ENCODE measurements around the gene OPALIN. TPM values are rescaled to one million over a fixed set of nuclear protein-coding genes. Genes with fewer than 3 reads are reported as not detected.

The OPALIN gene
- total and polyA plus RNA-seq, 9 of the 15 experiments (the other 6 are each of a cell fraction or from before 2014, with no cell fraction given): not detected

DNA sequence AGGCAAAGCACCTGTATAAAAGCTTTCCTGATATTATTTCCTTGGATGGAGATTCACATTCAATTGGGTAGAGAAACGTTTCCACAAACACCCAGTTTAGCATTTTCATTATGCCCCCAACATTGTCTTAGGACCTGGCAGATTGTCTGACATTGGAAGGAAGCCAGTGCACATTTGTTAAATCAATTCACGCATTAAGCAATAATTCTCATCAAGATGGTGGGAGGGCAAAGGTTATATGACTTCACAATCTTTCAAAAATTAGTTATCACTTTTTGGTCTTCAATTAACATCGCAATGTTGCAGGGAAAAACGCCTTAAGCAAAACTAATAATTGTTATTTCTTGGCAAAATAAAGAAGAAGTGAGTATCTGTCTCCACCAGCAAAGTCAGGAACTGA, 16.4 kb downstream of the OPALIN start:
- Histone ChIP-seq H3K9ac (ENCODE audit: insufficient read depth in 1 of 2, low read depth in 2 of 2, low read length in 2 of 2) (no peak overlapping the region), H3K36me3 (ENCODE audit: control insufficient read depth, insufficient read depth, low read length) (no peaks in the 10 kb centered on the region), H4K20me1 (replicated peaks; ENCODE audit: control insufficient read depth, insufficient read depth, low read length) (no peaks in the 10 kb centered on the region), H2AFZ (ENCODE audit: low read depth, low read length) (no peak overlapping the region), H3K4me1 (replicated peaks in 1 of 2; ENCODE audit: control insufficient read depth in 2 of 2, insufficient read depth in 2 of 2, low read length in 2 of 2) (no peaks in the 10 kb centered on the region), H3K27ac (ENCODE audit: extremely low read depth, low read depth, low read length) (no peak overlapping the region), H3K27me3 (ENCODE audit: control insufficient read depth in 2 of 2, insufficient read depth in 2 of 2, low read length in 2 of 2) (no peaks in the 10 kb centered on the region; a peak in 1 of 5 replicates), H3K4me3 (no peak overlapping the region), H3K4me2 (ENCODE audit: insufficient read depth, low read length) (no peak overlapping the region), H3K9me3 (replicated peaks; ENCODE audit: control insufficient read depth, insufficient read depth, low read depth, low read length) (no peaks in the 10 kb centered on the region), H3K79me2 (ENCODE audit: control insufficient read depth, insufficient read depth, low read length) (no peaks in the 10 kb centered on the region), H3K9me1 (ENCODE audit: control insufficient read depth, insufficient read depth, low read length) (no peaks in the 10 kb centered on the region)
- DNase-seq (ENCODE audit: extremely low read depth in 1 of 4, low spot score in 3 of 4): no peak
- intact Hi-C loops (cut with micrococcal nuclease): no loop called here
- in situ Hi-C loops (cut with MboI): loop anchor here (10.0 kb wide), 1 partner anchor 1662 kb away; no protein-coding TSS in a partner anchor
- 0% methylated on average over 4 of the region's 4 CpGs for WGBS (ENCODE audit: insufficient coverage, low coverage, missing lambda C conversion rate)
- TF ChIP-seq ZNF174 (CRISPR knock-in tag; IDR thresholded peaks at IDR 0.05) (no peak), SRSF3 (IDR thresholded peaks at IDR 0.05; ENCODE audit: insufficient read depth, low read length) (no peak), EZH2 (IDR thresholded peaks at IDR 0.05; ENCODE audit: borderline replicate concordance, low read depth, low read length) (no peak), DACH1 (IDR thresholded peaks at IDR 0.05; ENCODE audit: partially characterized antibody) (no peak), NFYB (IDR thresholded peaks at IDR 0.05; ENCODE audit: extremely low read depth, insufficient read length) (no peak), ZNF584 (CRISPR knock-in tag; IDR thresholded peaks at IDR 0.05; ENCODE audit: low read depth) (no peak), NR2C2 (CRISPR knock-in tag; IDR thresholded peaks at IDR 0.05) (no peak), NR2C2 (tag; IDR thresholded peaks at IDR 0.05) (no peak), CREBBP (IDR thresholded peaks at IDR 0.05; ENCODE audit: low read depth, low read length) (no peak), CHD4 (IDR thresholded peaks at IDR 0.05; ENCODE audit: insufficient read depth, insufficient replicate concordance, low read depth, low read length, poor library complexity, severe bottlenecking) (no peak), CBFB (CRISPR knock-in tag; IDR thresholded peaks at IDR 0.05) (no peak), TCF3 (CRISPR knock-in tag; IDR thresholded peaks at IDR 0.05) (no peak), MED1 (CRISPR knock-in tag; IDR thresholded peaks at IDR 0.05; ENCODE audit: borderline replicate concordance) (no peak), RBM14 (IDR thresholded peaks at IDR 0.05; ENCODE audit: borderline replicate concordance, insufficient read depth, low read depth, low read length) (no peak), RCOR1 (IDR thresholded peaks at IDR 0.05; ENCODE audit: borderline replicate concordance in 1 of 2, low read depth in 2 of 2, low read length in 2 of 2) (no peak)
- TF ChIP-seq, protein P1, sequence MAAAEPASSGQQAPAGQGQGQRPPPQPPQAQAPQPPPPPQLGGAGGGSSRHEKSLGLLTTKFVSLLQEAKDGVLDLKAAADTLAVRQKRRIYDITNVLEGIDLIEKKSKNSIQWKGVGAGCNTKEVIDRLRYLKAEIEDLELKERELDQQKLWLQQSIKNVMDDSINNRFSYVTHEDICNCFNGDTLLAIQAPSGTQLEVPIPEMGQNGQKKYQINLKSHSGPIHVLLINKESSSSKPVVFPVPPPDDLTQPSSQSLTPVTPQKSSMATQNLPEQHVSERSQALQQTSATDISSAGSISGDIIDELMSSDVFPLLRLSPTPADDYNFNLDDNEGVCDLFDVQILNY (CRISPR knock-in tag; IDR thresholded peaks at IDR 0.05): no peak
- TF ChIP-seq, protein P2, sequence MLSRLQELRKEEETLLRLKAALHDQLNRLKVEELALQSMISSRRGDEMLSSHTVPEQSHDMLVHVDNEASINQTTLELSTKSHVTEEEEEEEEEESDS (CRISPR knock-in tag; IDR thresholded peaks at IDR 0.05): no peak
- POLR2A ChIA-PET: no interaction called here
- FAIRE-seq: no peak
- BruUV-seq (replicated peaks): no TSS peak
- ATAC-seq: no peak
- CTCF ChIA-PET (ENCODE audit: low intra/inter-chr PET ratio): interaction anchor here (0.5 kb wide), 1 partner anchor 94 kb away, joined by 3 read pairs; no protein-coding TSS in a partner anchor

Measured in K562 (cell line).